HCT116 (cell line): Measurements from ENCODE around the gene LCN1. TPM values are rescaled to one million over a fixed set of nuclear protein-coding genes. Genes with fewer than 3 reads are reported as not detected.

Source experiments
- ATAC-seq: fragments of 200-7000 bp; cut with Tn5 transposase; 2 replicates; pipeline ENCODE4 v1.9.1; 2020; ENCODE audit warnings: mild to moderate bottlenecking, moderate library complexity
- BruUV-seq: library from RNA; stranded (reverse); fragments of 400-500 nt; replicated peaks from 2 replicates; lab custom pipeline; 2021; lab: Mats Ljungman, UMichigan
- CTCF ChIA-PET: fragments of 300-600 bp; sonication (Branson Sonifier 250); formaldehyde crosslinking; loops from one replicate; lab custom pipeline; 2021; ENCODE audit warnings: antibody characterized with exemption; lab: Charles Lee
- POLR2A ChIA-PET: fragments of 300-600, 350-600 bp; sonication (Branson Sonifier 250); formaldehyde crosslinking; loops from one replicate; lab custom pipeline; 2021; ENCODE audit warnings: antibody characterized with exemption; lab: Charles Lee
- RAD21 ChIA-PET, 2 experiments: fragments of 300-600 bp; sonication (Branson Sonifier 250); formaldehyde crosslinking; loops; one replicate each; lab custom pipeline; 2023; ENCODE audit warnings: low total read pairs in 2 of 2; ENCODE audit not compliant: uncharacterized antibody in 2 of 2, unreplicated experiment in 2 of 2, low non-redundant PET in 1 of 2; lab: Charles Lee
- DNase-seq: peaks from one replicate; pipeline ENCODE4 v3.0.0-alpha.2; 2010; ENCODE audit warnings: low read depth, low spot score
- H2AFZ ChIP-seq: fragments of 200-600 bp; shearing (Covaris generic), sonication (generic); 2 replicates; pipeline ENCODE4 v1.6.1; 2017; ENCODE audit warnings: low read depth, mixed run types, mixed read lengths, antibody characterized with exemption, low read length; ENCODE audit not compliant: poor library complexity, severe bottlenecking
- H3K27ac ChIP-seq: 2 replicates; pipeline ENCODE4 v1.5.1; 2012; ENCODE audit warnings: low read depth, low read length
- H3K27me3 ChIP-seq: fragments of 200-600 bp; sonication (generic); 2 replicates; pipeline ENCODE4 v1.6.1; 2016; ENCODE audit warnings: mixed run types, low read length, mixed read lengths; ENCODE audit not compliant: insufficient read depth
- H3K36me3 ChIP-seq, 2 experiments: fragments of 200-500 bp in 1 of 2; fragments of 200-600 bp in 1 of 2; sonication (Bioruptor generic) in 1 of 2; sonication (generic) in 1 of 2; 2 replicates each; pipeline versions ENCODE4 v1.5.1 to v1.6.1; 2014 to 2016; ENCODE audit warnings: low read length in 2 of 2, inconsistent platforms in 1 of 2, mixed read lengths in 1 of 2, mixed run types in 1 of 2; ENCODE audit not compliant: insufficient read depth in 2 of 2, control insufficient read depth in 1 of 2
- H3K4me1 ChIP-seq, 2 experiments: fragments of 200-600 bp in 1 of 2; sonication (generic) in 1 of 2; 2 replicates each; pipeline versions ENCODE4 v1.5.1 to v1.6.1; 2012 to 2017; ENCODE audit warnings: low read length in 2 of 2, inconsistent platforms in 1 of 2, mild to moderate bottlenecking in 1 of 2, mixed read lengths in 1 of 2, mixed run types in 1 of 2, moderate library complexity in 1 of 2; ENCODE audit not compliant: insufficient read depth in 2 of 2, control insufficient read depth in 1 of 2
- H3K4me2 ChIP-seq: fragments of 200-600 bp; sonication (generic); 2 replicates; pipeline ENCODE4 v1.6.1; 2017; ENCODE audit warnings: mixed run types, low read length, mixed read lengths
- H3K4me3 ChIP-seq, 2 experiments: fragments of 200-600 bp in 1 of 2; sonication (generic) in 1 of 2; replicated peaks in 1 of 2; 2 replicates each; pipeline ENCODE4 v1.5.1; 2011 to 2016; ENCODE audit warnings: low read length in 2 of 2, control low read depth in 1 of 2, low read depth in 1 of 2, mild to moderate bottlenecking in 1 of 2, mixed read lengths in 1 of 2, mixed run types in 1 of 2
- H3K79me2 ChIP-seq: fragments of 200-600 bp; sonication (generic); 2 replicates; pipeline ENCODE4 v1.6.1; 2017; ENCODE audit warnings: mild to moderate bottlenecking, mixed run types, low read length, moderate library complexity, mixed read lengths; ENCODE audit not compliant: insufficient read depth
- H3K9ac ChIP-seq: fragments of 200-600 bp; sonication (generic); 2 replicates; pipeline ENCODE4 v1.6.1; 2016; ENCODE audit warnings: low read length, mixed read lengths
- H3K9me2 ChIP-seq: fragments of 200-600 bp; sonication (generic), shearing (Covaris generic); 2 replicates; pipeline ENCODE4 v1.6.1; 2017; ENCODE audit warnings: mixed run types, mild to moderate bottlenecking, moderate library complexity; ENCODE audit not compliant: insufficient read depth
- H3K9me3 ChIP-seq, 2 experiments: fragments of 200-500 bp in 1 of 2; fragments of 200-600 bp in 1 of 2; sonication (Bioruptor generic) in 1 of 2; sonication (generic) in 1 of 2; 2 replicates each; pipeline ENCODE4 v1.6.1; 2014 to 2017; ENCODE audit warnings: low read length in 2 of 2, mixed read lengths in 2 of 2, inconsistent platforms in 1 of 2, low read depth in 1 of 2, mild to moderate bottlenecking in 1 of 2, mixed run types in 1 of 2, moderate library complexity in 1 of 2; ENCODE audit not compliant: control insufficient read depth in 1 of 2, insufficient read depth in 1 of 2
- H4K20me1 ChIP-seq: fragments of 200-600 bp; sonication (generic), shearing (Covaris generic); 2 replicates; pipeline ENCODE4 v1.6.1; 2017; ENCODE audit warnings: mixed run types, mild to moderate bottlenecking, moderate library complexity; ENCODE audit not compliant: insufficient read depth
- POLR2AphosphoS5 ChIP-seq: IDR thresholded peaks from 2 replicates; pipeline ENCODE4 v1.6.1; 2011; ENCODE audit warnings: mild to moderate bottlenecking, low read depth, low read length, moderate library complexity
- ZNF274 ChIP-seq: fragments of 200-500 bp; sonication (Bioruptor generic); IDR thresholded peaks from 2 replicates; pipeline ENCODE4 v1.6.1; 2014; ENCODE audit warnings: mild to moderate bottlenecking, low read depth, low read length, inconsistent platforms
- intact Hi-C: fragments of 100-400 bp; cut with micrococcal nuclease; formaldehyde crosslinking; loops from 2 replicates; pipeline ENCODE4 v1.10.0; 2022
- total RNA-seq: library from RNA; stranded (reverse); gene quantifications from one replicate; pipeline ENCODE4 v1.2.1, GENCODE V29; 2021; ENCODE audit not compliant: unreplicated experiment
- TF ChIP-seq, protein P1 (sequence below): IDR thresholded peaks from 2 replicates; pipeline ENCODE4 v1.6.1; 2011; ENCODE audit warnings: mild to moderate bottlenecking, low read length, moderate library complexity; ENCODE audit not compliant: insufficient replicate concordance; ENCODE audit errors: extremely low read depth

LCN1 gene
- total RNA-seq, 1 experiment from 2014 or later, result not detected

DNA sequence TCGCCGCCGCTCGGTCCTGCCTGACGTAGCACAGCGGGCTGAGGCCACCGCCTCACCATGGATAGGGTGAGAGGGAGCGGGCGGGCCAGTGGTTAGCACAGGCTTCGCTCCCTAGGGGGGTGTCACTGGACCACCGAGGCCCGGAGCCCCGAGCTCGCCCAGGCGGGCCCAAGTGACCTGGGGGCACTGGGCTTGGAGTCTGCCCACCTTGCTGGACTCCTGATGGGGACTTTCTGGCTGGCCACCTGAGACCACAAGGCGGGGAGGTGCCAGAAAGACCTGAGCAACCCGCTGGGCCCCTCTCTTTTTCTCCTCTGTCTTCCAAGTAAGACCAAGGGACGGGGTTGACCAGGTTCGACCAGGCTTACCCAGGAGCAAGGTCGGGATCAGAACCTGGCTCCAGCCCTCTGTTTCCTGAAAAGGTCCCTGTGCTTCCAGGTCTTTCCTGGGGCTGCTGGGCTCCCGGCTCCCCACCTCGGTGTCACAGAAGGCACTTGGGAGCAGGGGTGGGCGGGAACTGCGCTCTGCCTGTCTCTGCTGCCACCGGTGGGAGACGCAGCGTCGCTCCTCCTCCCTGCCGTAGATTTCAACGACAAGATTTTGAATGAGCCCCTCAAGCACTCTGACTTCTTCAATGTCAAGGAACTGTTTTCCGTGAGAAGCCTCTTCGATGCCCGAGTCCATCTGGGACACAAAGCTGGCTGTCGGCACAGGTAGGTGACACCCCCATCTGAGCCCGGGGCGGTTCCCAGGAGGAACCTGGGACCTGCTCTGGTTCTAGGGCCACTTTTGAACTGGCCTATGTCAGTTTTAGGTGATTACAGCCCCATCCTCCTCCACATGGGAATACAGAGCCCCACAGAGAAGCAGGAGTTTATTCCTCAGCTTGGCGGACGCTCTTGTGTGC, 19.7 kb upstream of the LCN1 start:
- Histone ChIP-seq H3K79me2 (peaks cover 40% of the 10 kb centered on the region), H3K9me2 (no peaks in the 10 kb centered on the region), H2AFZ (no peak overlapping the region), H3K9me3 (no peaks in the 10 kb centered on the region), H3K4me1 (peaks cover 4 to 32% of the 10 kb centered on the region in 2 experiments; a peak in 3 of 4 replicates), H4K20me1 (peaks cover 4% of the 10 kb centered on the region; the same call in 1 of the 2 replicates), H3K9ac (peak overlapping the region; percentile 98), H3K4me3 (peak overlapping the region; percentile 78 to 79), H3K27ac (peak overlapping the region; percentile 73), H3K27me3 (no peaks in the 10 kb centered on the region), H3K36me3 (peaks cover 11 to 39% of the 10 kb centered on the region in 2 experiments), H3K4me2 (peak overlapping the region; percentile 95)
- TSS peak; percentile 44 for BruUV-seq
- CTCF ChIA-PET, result no interaction called here
- POLR2A ChIA-PET, result no interaction called here
- intact Hi-C loops, result no loop called here
- DNase-seq (no peak), ATAC-seq (peak; percentile 71)
- TF ChIP-seq ZNF274 (no peak), POLR2AphosphoS5 (0 out of 2 replicates have a peak, but pooled peaks have one; percentile 36)
- TF ChIP-seq, protein P1, sequence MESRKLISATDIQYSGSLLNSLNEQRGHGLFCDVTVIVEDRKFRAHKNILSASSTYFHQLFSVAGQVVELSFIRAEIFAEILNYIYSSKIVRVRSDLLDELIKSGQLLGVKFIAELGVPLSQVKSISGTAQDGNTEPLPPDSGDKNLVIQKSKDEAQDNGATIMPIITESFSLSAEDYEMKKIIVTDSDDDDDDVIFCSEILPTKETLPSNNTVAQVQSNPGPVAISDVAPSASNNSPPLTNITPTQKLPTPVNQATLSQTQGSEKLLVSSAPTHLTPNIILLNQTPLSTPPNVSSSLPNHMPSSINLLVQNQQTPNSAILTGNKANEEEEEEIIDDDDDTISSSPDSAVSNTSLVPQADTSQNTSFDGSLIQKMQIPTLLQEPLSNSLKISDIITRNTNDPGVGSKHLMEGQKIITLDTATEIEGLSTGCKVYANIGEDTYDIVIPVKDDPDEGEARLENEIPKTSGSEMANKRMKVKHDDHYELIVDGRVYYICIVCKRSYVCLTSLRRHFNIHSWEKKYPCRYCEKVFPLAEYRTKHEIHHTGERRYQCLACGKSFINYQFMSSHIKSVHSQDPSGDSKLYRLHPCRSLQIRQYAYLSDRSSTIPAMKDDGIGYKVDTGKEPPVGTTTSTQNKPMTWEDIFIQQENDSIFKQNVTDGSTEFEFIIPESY, result no peak
- RAD21 ChIA-PET, result no interaction called here
